ENCODE results near the gene PLPP4.

DNA sequence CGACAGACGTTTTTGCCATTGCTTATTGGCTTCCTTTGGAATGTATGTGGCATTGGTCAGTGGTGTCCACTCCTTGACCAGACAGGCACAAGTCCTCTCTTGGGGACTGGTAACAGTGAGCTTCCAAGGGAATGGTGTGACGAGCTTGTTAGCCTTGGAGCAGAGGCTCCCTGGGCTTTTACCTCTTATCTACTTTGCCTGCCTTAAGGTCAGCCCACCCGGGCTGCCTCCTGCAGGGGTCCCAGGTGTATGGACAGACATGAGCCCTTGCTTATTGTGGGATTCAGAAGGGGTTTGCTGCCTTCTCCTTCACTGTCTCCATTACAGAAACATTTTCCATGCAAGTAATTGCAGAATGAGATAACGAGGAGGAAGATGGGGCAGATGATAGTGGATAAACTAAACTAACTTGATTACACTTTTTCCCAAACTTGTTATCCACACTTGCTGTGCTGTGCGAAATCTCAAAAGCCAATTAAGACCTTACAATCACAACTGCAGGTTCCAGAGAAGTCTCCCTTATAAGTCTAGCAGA lies 29.7 kb downstream of the PLPP4 start:
- TF ChIP-seq, protein P1, sequence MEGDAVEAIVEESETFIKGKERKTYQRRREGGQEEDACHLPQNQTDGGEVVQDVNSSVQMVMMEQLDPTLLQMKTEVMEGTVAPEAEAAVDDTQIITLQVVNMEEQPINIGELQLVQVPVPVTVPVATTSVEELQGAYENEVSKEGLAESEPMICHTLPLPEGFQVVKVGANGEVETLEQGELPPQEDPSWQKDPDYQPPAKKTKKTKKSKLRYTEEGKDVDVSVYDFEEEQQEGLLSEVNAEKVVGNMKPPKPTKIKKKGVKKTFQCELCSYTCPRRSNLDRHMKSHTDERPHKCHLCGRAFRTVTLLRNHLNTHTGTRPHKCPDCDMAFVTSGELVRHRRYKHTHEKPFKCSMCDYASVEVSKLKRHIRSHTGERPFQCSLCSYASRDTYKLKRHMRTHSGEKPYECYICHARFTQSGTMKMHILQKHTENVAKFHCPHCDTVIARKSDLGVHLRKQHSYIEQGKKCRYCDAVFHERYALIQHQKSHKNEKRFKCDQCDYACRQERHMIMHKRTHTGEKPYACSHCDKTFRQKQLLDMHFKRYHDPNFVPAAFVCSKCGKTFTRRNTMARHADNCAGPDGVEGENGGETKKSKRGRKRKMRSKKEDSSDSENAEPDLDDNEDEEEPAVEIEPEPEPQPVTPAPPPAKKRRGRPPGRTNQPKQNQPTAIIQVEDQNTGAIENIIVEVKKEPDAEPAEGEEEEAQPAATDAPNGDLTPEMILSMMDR (IDR thresholded peaks at IDR 0.05; ENCODE audit: extremely low read depth in 1 of 2, insufficient read depth in 1 of 2, low read depth in 1 of 2, low read length in 2 of 2) = no peak
- no peak for TF ChIP-seq POLR2A (IDR thresholded peaks at IDR 0.05; ENCODE audit: low read depth, low read length)
